IMR-90 (cell line): ENCODE results near the gene CCNK. TPM values are rescaled to one million over a fixed set of nuclear protein-coding genes. Genes with fewer than 3 reads are reported as not detected.

ENCODE experiments used
- ATAC-seq: fragments of 200-7000 bp; cut with Tn5 transposase; 2 replicates; pipeline ENCODE4 v1.9.1; 2020; ENCODE audit warnings: low read depth, mild to moderate bottlenecking, moderate library complexity
- BruUV-seq: library from RNA; stranded (reverse); fragments of 400-500 nt; replicated peaks from 2 replicates; lab custom pipeline; 2021; lab: Mats Ljungman, UMichigan
- CTCF ChIA-PET: fragments of 300-600 bp; formaldehyde crosslinking; extraction: SDS; loops from one replicate; lab custom pipeline; 2021; ENCODE audit warnings: antibody characterized with exemption; lab: Yijun Ruan, JAX
- POLR2A ChIA-PET: fragments of 300-600 bp; sonication (Branson Sonifier 250); formaldehyde crosslinking; loops from one replicate; lab custom pipeline; 2022; ENCODE audit warnings: antibody characterized with exemption; ENCODE audit not compliant: unreplicated experiment; lab: Charles Lee
- DNase-seq: peaks from one replicate; pipeline ENCODE4 v3.0.0; 2013
- H2AFZ ChIP-seq: replicated peaks from 2 replicates; pipeline ENCODE3; 2013; ENCODE audit warnings: low read length, mild to moderate bottlenecking; ENCODE audit not compliant: poor library complexity
- H2AK5ac ChIP-seq: 2 replicates; pipeline ENCODE4 v1.6.1; 2013; ENCODE audit warnings: low read depth, low read length, inconsistent platforms
- H2AK9ac ChIP-seq: replicated peaks from 2 replicates; pipeline ENCODE3; 2013; ENCODE audit warnings: mild to moderate bottlenecking, low read depth, low read length, moderate library complexity; ENCODE audit not compliant: poor library complexity
- H2BK120ac ChIP-seq: 2 replicates; pipeline ENCODE4 v1.6.1; 2013; ENCODE audit warnings: low read depth, low read length, inconsistent platforms
- H2BK15ac ChIP-seq: 3 replicates; pipeline ENCODE4 v1.6.1; 2013; ENCODE audit warnings: low read depth, low read length, inconsistent platforms
- H2BK20ac ChIP-seq: 2 replicates; pipeline ENCODE4 v1.6.1; 2013; ENCODE audit warnings: low read depth, mild to moderate bottlenecking, inconsistent platforms, low read length, moderate library complexity
- H2BK5ac ChIP-seq: 2 replicates; pipeline ENCODE4 v1.6.1; 2013; ENCODE audit warnings: mild to moderate bottlenecking, low read depth, low read length, inconsistent platforms; ENCODE audit not compliant: poor library complexity, severe bottlenecking
- H3K14ac ChIP-seq: replicated peaks from 2 replicates; pipeline ENCODE4 v1.6.1; 2013; ENCODE audit warnings: low read depth, low read length, inconsistent platforms
- H3K18ac ChIP-seq: 2 replicates; pipeline ENCODE4 v1.6.1; 2013; ENCODE audit warnings: low read depth, low read length, control low read depth
- H3K23ac ChIP-seq: 2 replicates; pipeline ENCODE4 v1.6.1; 2013; ENCODE audit warnings: low read depth, low read length, inconsistent platforms
- H3K27ac ChIP-seq: 2 replicates; pipeline ENCODE4 v1.5.1; 2013; ENCODE audit warnings: mild to moderate bottlenecking, control low read depth, low read length; ENCODE audit not compliant: insufficient read depth
- H3K27me3 ChIP-seq: 2 replicates; pipeline ENCODE4 v1.6.1; 2013; ENCODE audit warnings: low read length; ENCODE audit not compliant: control insufficient read depth, insufficient read depth
- H3K36me3 ChIP-seq: 2 replicates; pipeline ENCODE4 v1.6.1; 2013; ENCODE audit warnings: low read length, mixed read lengths; ENCODE audit not compliant: control insufficient read depth, insufficient read depth
- H3K4ac ChIP-seq: 2 replicates; pipeline ENCODE4 v1.6.1; 2013; ENCODE audit warnings: low read depth, low read length, inconsistent platforms
- H3K4me1 ChIP-seq: 2 replicates; pipeline ENCODE4 v1.6.1; 2013; ENCODE audit warnings: low read length, mixed read lengths; ENCODE audit not compliant: control insufficient read depth, insufficient read depth
- H3K4me2 ChIP-seq: 2 replicates; pipeline ENCODE4 v1.6.1; 2013; ENCODE audit warnings: low read depth, mild to moderate bottlenecking, control low read depth, low read length, moderate library complexity
- H3K4me3 ChIP-seq: 2 replicates; pipeline ENCODE4 v1.5.1; 2013; ENCODE audit warnings: low read depth, mild to moderate bottlenecking, control low read depth, low read length, moderate library complexity; ENCODE audit not compliant: insufficient read depth
- H3K56ac ChIP-seq: 2 replicates; pipeline ENCODE4 v1.6.1; 2013; ENCODE audit warnings: low read length, inconsistent platforms; ENCODE audit not compliant: insufficient read depth; ENCODE audit errors: extremely low read depth
- H3K79me1 ChIP-seq, 2 experiments: 2 replicates each; pipeline ENCODE4 v1.6.1; 2013; ENCODE audit warnings: low read length in 2 of 2, inconsistent platforms in 1 of 2, low read depth in 1 of 2
- H3K9ac ChIP-seq: 2 replicates; pipeline ENCODE4 v1.6.1; 2013; ENCODE audit warnings: low read depth, low read length, control low read depth
- H3K9me1 ChIP-seq: 2 replicates; pipeline ENCODE4 v1.6.1; 2013; ENCODE audit warnings: low read length, inconsistent platforms; ENCODE audit not compliant: insufficient read depth
- H3K9me3 ChIP-seq: 2 replicates; pipeline ENCODE4 v1.6.1; 2013; ENCODE audit warnings: low read length; ENCODE audit not compliant: control insufficient read depth, insufficient read depth
- H4K20me1 ChIP-seq: 2 replicates; pipeline ENCODE4 v1.6.1; 2013; ENCODE audit warnings: low read length, inconsistent platforms; ENCODE audit not compliant: insufficient read depth
- H4K5ac ChIP-seq: 2 replicates; pipeline ENCODE4 v1.6.1; 2013; ENCODE audit warnings: mild to moderate bottlenecking, low read depth, low read length, control low read depth
- H4K8ac ChIP-seq, 2 experiments: 2 replicates each; pipeline ENCODE4 v1.6.1; 2013; ENCODE audit warnings: low read depth in 2 of 2, low read length in 2 of 2, control low read depth in 1 of 2, inconsistent platforms in 1 of 2
- H4K91ac ChIP-seq: 2 replicates; pipeline ENCODE4 v1.6.1; 2013; ENCODE audit warnings: low read depth, low read length, inconsistent platforms; ENCODE audit not compliant: insufficient read depth
- BHLHE40 ChIP-seq: fragments of 150-350 bp; IDR thresholded peaks from 2 replicates; pipeline ENCODE4 v1.6.1; 2016; ENCODE audit warnings: mild to moderate bottlenecking, low read depth, low read length
- CHD1 ChIP-seq: IDR thresholded peaks from 2 replicates; pipeline ENCODE4 v1.6.1; 2012; ENCODE audit warnings: low read depth, low read length, improper control_type of control experiment
- FOS ChIP-seq: fragments of 150-350 bp; IDR thresholded peaks from 2 replicates; pipeline ENCODE4 v1.6.1; 2016; ENCODE audit warnings: low read depth, low read length
- MAZ ChIP-seq: IDR thresholded peaks from 2 replicates; pipeline ENCODE4 v1.6.1; 2012; ENCODE audit warnings: low read depth, mild to moderate bottlenecking, low read length, improper control_type of control experiment, moderate library complexity, borderline replicate concordance
- MXI1 ChIP-seq: IDR thresholded peaks from 2 replicates; pipeline ENCODE4 v1.6.1; 2012; ENCODE audit warnings: low read depth, mild to moderate bottlenecking, low read length, moderate library complexity, borderline replicate concordance
- NFE2L2 ChIP-seq: fragments of 150-350 bp; IDR thresholded peaks from 2 replicates; pipeline ENCODE4 v1.6.1; 2016; ENCODE audit warnings: low read depth, mild to moderate bottlenecking, low read length
- POLR2A ChIP-seq: IDR thresholded peaks from 2 replicates; pipeline ENCODE4 v1.6.1; 2012; ENCODE audit warnings: mild to moderate bottlenecking, low read depth, low read length
- RAD21 ChIP-seq: IDR thresholded peaks from 2 replicates; pipeline ENCODE4 v1.6.1; 2012; ENCODE audit warnings: low read length, improper control_type of control experiment
- RCOR1 ChIP-seq: IDR thresholded peaks from 2 replicates; pipeline ENCODE4 v1.6.1; 2012; ENCODE audit warnings: mild to moderate bottlenecking, low read length, improper control_type of control experiment; ENCODE audit not compliant: insufficient replicate concordance
- RFX5 ChIP-seq: IDR thresholded peaks from 2 replicates; pipeline ENCODE4 v1.8.0; 2012; ENCODE audit warnings: low read depth, mild to moderate bottlenecking, low read length, moderate library complexity
- WGBS, 2 experiments: methylation state at CpG; one replicate each; pipeline versions ENCODE4 v1.1.5 to v1.1.7; 2013; ENCODE audit warnings: missing lambda C conversion rate in 2 of 2; ENCODE audit not compliant: insufficient read length in 1 of 2; ENCODE audit errors: extremely low coverage in 2 of 2; 5-methylcytosine and 5-hydroxymethylcytosine counted together
- dilution Hi-C: fragments of 300-500 bp; cut with HindIII; formaldehyde crosslinking; loops from one replicate; pipeline ENCODE4 v1.14.3; 2018; ENCODE audit warnings: low sequenced_read_pairs; ENCODE audit not compliant: unreplicated experiment
- in situ Hi-C: fragments of 300-500 bp; cut with MboI; formaldehyde crosslinking; loops from 3 replicates; pipeline ENCODE4 v1.14.3; 2019; ENCODE audit warnings: low sequenced_read_pairs, inconsistent platforms, mixed read lengths
- intact Hi-C: fragments of 100-400 bp; cut with micrococcal nuclease; formaldehyde crosslinking; loops from 2 replicates; pipeline ENCODE4 v1.10.0; 2022
- polyA plus RNA-seq, 3 experiments: library from polyadenylated mRNA; depleted of rRNA; stranded (reverse); fragments of >200 nt; gene quantifications; 2 replicates each; pipeline ENCODE4 v1.2.3, GENCODE V29; 2012; ENCODE audit warnings: low replicate concordance in 1 of 3
- total RNA-seq: library from RNA; depleted of rRNA; stranded (reverse); fragments of >200 nt; gene quantifications from 2 replicates; pipeline ENCODE4 v1.2.3, GENCODE V29; 2012
- TF ChIP-seq, protein P1 (sequence below): conservative IDR thresholded peaks from 2 replicates; pipeline ENCODE4 v1.5.1; 2012; ENCODE audit warnings: mild to moderate bottlenecking, low read depth, low read length, improper control_type of control experiment
- TF ChIP-seq, protein P2 (sequence below): fragments of 150-350 bp; IDR thresholded peaks from 2 replicates; pipeline ENCODE4 v1.6.1; 2016; ENCODE audit warnings: low read depth, mild to moderate bottlenecking, low read length, moderate library complexity, borderline replicate concordance
- TF ChIP-seq, protein P3 (sequence below): fragments of 150-350 bp; IDR thresholded peaks from 2 replicates; pipeline ENCODE4 v1.6.1; 2017; ENCODE audit warnings: mild to moderate bottlenecking, antibody characterized with exemption, low read length, low read depth

Gene CCNK
- total and polyA plus RNA-seq, 2 of the 4 experiments (the other 2 are of a cell fraction) = 18.8 to 38.3 TPM

DNA sequence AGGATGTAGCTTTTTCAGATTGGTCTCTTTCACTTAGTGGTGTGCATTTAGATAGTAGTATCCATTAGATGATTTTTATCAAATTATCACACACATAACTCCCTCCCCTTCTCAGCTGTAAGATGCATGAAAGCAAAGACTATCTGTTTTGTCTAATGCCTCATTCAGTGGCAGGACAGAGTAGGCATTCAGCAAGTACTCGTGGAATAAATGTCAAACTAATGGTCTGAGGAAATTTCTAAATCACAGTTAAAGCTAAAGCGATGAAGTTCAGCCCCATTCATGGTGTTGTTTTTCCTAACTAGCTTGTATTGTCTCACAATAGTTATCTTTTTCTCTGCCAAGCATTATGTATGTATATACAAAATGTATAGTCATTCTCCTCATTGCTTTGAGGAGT, 16.1 kb downstream of the CCNK start:
- BruUV-seq = no TSS peak
- H4K91ac ChIP-seq = no peak overlapping the region
- no peak overlapping the region for H3K56ac ChIP-seq
- dilution Hi-C loops (no loop called here), intact Hi-C loops (no loop called here), in situ Hi-C loops (no loop called here)
- no peaks in the 10 kb centered on the region for H3K27me3 ChIP-seq
- no peak overlapping the region for H3K23ac ChIP-seq
- CTCF ChIA-PET = interaction anchor here (0.8 kb wide), 1 partner anchor 9 kb away, joined by 3 read pairs; no protein-coding TSS in a partner anchor
- no peak overlapping the region for H3K4ac ChIP-seq
- no peak overlapping the region for H3K9ac ChIP-seq
- no peak overlapping the region for H2BK20ac ChIP-seq
- H3K27ac ChIP-seq = no peak overlapping the region
- no peaks in the 10 kb centered on the region for H3K4me1 ChIP-seq
- peaks cover 29% of the 10 kb centered on the region for H4K20me1 ChIP-seq
- ATAC-seq (no peak), DNase-seq (no peak)
- no peak overlapping the region for H3K4me3 ChIP-seq
- H3K4me2 ChIP-seq = no peak overlapping the region
- no peak for TF ChIP-seq MAZ
- TF ChIP-seq, protein P1, sequence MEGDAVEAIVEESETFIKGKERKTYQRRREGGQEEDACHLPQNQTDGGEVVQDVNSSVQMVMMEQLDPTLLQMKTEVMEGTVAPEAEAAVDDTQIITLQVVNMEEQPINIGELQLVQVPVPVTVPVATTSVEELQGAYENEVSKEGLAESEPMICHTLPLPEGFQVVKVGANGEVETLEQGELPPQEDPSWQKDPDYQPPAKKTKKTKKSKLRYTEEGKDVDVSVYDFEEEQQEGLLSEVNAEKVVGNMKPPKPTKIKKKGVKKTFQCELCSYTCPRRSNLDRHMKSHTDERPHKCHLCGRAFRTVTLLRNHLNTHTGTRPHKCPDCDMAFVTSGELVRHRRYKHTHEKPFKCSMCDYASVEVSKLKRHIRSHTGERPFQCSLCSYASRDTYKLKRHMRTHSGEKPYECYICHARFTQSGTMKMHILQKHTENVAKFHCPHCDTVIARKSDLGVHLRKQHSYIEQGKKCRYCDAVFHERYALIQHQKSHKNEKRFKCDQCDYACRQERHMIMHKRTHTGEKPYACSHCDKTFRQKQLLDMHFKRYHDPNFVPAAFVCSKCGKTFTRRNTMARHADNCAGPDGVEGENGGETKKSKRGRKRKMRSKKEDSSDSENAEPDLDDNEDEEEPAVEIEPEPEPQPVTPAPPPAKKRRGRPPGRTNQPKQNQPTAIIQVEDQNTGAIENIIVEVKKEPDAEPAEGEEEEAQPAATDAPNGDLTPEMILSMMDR = no peak
- no peak for TF ChIP-seq CHD1
- TF ChIP-seq RFX5 = no peak
- TF ChIP-seq BHLHE40 = no peak
- TF ChIP-seq RAD21 = no peak
- no peak for TF ChIP-seq RCOR1
- TF ChIP-seq POLR2A = no peak
- TF ChIP-seq, protein P2, sequence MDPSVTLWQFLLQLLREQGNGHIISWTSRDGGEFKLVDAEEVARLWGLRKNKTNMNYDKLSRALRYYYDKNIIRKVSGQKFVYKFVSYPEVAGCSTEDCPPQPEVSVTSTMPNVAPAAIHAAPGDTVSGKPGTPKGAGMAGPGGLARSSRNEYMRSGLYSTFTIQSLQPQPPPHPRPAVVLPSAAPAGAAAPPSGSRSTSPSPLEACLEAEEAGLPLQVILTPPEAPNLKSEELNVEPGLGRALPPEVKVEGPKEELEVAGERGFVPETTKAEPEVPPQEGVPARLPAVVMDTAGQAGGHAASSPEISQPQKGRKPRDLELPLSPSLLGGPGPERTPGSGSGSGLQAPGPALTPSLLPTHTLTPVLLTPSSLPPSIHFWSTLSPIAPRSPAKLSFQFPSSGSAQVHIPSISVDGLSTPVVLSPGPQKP = no peak
- no peak for TF ChIP-seq FOS
- no peak for TF ChIP-seq MXI1
- no peak for TF ChIP-seq NFE2L2
- TF ChIP-seq, protein P3, sequence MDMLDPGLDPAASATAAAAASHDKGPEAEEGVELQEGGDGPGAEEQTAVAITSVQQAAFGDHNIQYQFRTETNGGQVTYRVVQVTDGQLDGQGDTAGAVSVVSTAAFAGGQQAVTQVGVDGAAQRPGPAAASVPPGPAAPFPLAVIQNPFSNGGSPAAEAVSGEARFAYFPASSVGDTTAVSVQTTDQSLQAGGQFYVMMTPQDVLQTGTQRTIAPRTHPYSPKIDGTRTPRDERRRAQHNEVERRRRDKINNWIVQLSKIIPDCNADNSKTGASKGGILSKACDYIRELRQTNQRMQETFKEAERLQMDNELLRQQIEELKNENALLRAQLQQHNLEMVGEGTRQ = no peak
- H4K5ac ChIP-seq = no peak overlapping the region
- H3K18ac ChIP-seq = no peak overlapping the region
- H2AK5ac ChIP-seq = no peak overlapping the region
- H3K79me1 ChIP-seq = peaks cover 37 to 41% of the 10 kb centered on the region in 2 experiments
- peaks cover 59% of the 10 kb centered on the region for H3K36me3 ChIP-seq
- no peak overlapping the region for H2BK5ac ChIP-seq
- POLR2A ChIA-PET = no interaction called here
- 83% methylated on average over 1 of the region's 2 CpGs; no CpG with 5 or more reads in 1 of the 2 experiments for WGBS, 2 experiments
- no peak overlapping the region for H4K8ac ChIP-seq
- no peak overlapping the region for H3K14ac ChIP-seq
- no peak overlapping the region for H2AK9ac ChIP-seq
- peaks cover 5% of the 10 kb centered on the region for H3K9me1 ChIP-seq
- no peak overlapping the region for H2BK120ac ChIP-seq
- H2AFZ ChIP-seq = no peak overlapping the region
- H3K9me3 ChIP-seq = no peaks in the 10 kb centered on the region
- H2BK15ac ChIP-seq = no peak overlapping the region
